ENCODE data around the gene BMAL1.

Gene BMAL1

GRCh38 chr11:13297917-13298356 is 20.3 kb downstream of the BMAL1 start:
- Histone ChIP-seq H3K79me2 (ENCODE audit: insufficient read depth, low read length) (no peaks in the 10 kb centered on the region), H4K20me1 (ENCODE audit: low read depth, low read length) (no peaks in the 10 kb centered on the region), H3K4me3 (ENCODE audit: insufficient read depth, low read length, poor library complexity, severe bottlenecking) (no peak overlapping the region)

GRCh38 chr11:13298765-13299164 is 21.2 kb downstream of the BMAL1 start:
- Histone ChIP-seq H3K9me2 (replicated peaks; ENCODE audit: insufficient read depth, low read length) (no peaks in the 10 kb centered on the region), H3K79me2 (ENCODE audit: insufficient read depth, low read length) (no peaks in the 10 kb centered on the region), H2AFZ (ENCODE audit: low read depth, low read length, severe bottlenecking) (no peak overlapping the region), H3K9me3 (ENCODE audit: insufficient read depth, low read length) (no peaks in the 10 kb centered on the region), H3F3A (ENCODE audit: insufficient read depth) (no peaks in the 10 kb centered on the region), H3K36me3 (ENCODE audit: low read length) (no peaks in the 10 kb centered on the region), H3K4me3 (ENCODE audit: insufficient read depth, low read length, poor library complexity, severe bottlenecking) (no peak overlapping the region), H4K20me1 (ENCODE audit: low read depth, low read length) (no peaks in the 10 kb centered on the region), H3K27ac (ENCODE audit: low read depth, low read length) (no peak overlapping the region), H3K9ac (ENCODE audit: low read length) (no peak overlapping the region), H3K4me2 (ENCODE audit: low read depth, low read length, poor library complexity, severe bottlenecking) (no peak overlapping the region), H3K27me3 (ENCODE audit: low read length) (no peaks in the 10 kb centered on the region)
- no peak for TF ChIP-seq CTCF (IDR thresholded peaks at IDR 0.05; ENCODE audit: insufficient read depth, low read length, poor library complexity, severe bottlenecking)
- TF ChIP-seq EZH2phosphoT487 (conservative IDR thresholded peaks at IDR 0.05; ENCODE audit: low read length), result no peak

More at GRCh38 chr11:13297917-13298356, 20.3 kb downstream of the BMAL1 start:
- H3K9me2 ChIP-seq (replicated peaks; ENCODE audit: insufficient read depth, low read length), result no peaks in the 10 kb centered on the region
- TF ChIP-seq CTCF (IDR thresholded peaks at IDR 0.05; ENCODE audit: insufficient read depth, low read length, poor library complexity, severe bottlenecking) (no peak), EZH2phosphoT487 (conservative IDR thresholded peaks at IDR 0.05; ENCODE audit: low read length) (no peak)
- no peak overlapping the region for H3K9ac ChIP-seq (ENCODE audit: low read length)
- no peak overlapping the region for H3K4me2 ChIP-seq (ENCODE audit: low read depth, low read length, poor library complexity, severe bottlenecking)
- H3K27ac ChIP-seq (ENCODE audit: low read depth, low read length), result no peak overlapping the region
- H3K36me3 ChIP-seq (ENCODE audit: low read length), result no peaks in the 10 kb centered on the region
- H3K27me3 ChIP-seq (ENCODE audit: low read length), result no peaks in the 10 kb centered on the region
- H2AFZ ChIP-seq (ENCODE audit: low read depth, low read length, severe bottlenecking), result no peak overlapping the region
- H3F3A ChIP-seq (ENCODE audit: insufficient read depth), result no peaks in the 10 kb centered on the region
- no peaks in the 10 kb centered on the region for H3K9me3 ChIP-seq (ENCODE audit: insufficient read depth, low read length)

GRCh38 chr11:13301522-13301921 is 23.9 kb downstream of the BMAL1 start:
- Histone ChIP-seq H3K27me3 (ENCODE audit: low read length) (no peaks in the 10 kb centered on the region), H4K20me1 (ENCODE audit: low read depth, low read length) (no peaks in the 10 kb centered on the region), H3K9me2 (replicated peaks; ENCODE audit: insufficient read depth, low read length) (no peaks in the 10 kb centered on the region), H2AFZ (ENCODE audit: low read depth, low read length, severe bottlenecking) (no peak overlapping the region), H3K36me3 (ENCODE audit: low read length) (no peaks in the 10 kb centered on the region), H3K9me3 (ENCODE audit: insufficient read depth, low read length) (no peaks in the 10 kb centered on the region), H3F3A (ENCODE audit: insufficient read depth) (no peaks in the 10 kb centered on the region), H3K79me2 (ENCODE audit: insufficient read depth, low read length) (no peaks in the 10 kb centered on the region), H3K27ac (ENCODE audit: low read depth, low read length) (no peak overlapping the region), H3K4me3 (ENCODE audit: insufficient read depth, low read length, poor library complexity, severe bottlenecking) (no peak overlapping the region), H3K4me2 (ENCODE audit: low read depth, low read length, poor library complexity, severe bottlenecking) (no peak overlapping the region), H3K9ac (ENCODE audit: low read length) (no peak overlapping the region)
- TF ChIP-seq EZH2phosphoT487 (conservative IDR thresholded peaks at IDR 0.05; ENCODE audit: low read length) (no peak), CTCF (IDR thresholded peaks at IDR 0.05; ENCODE audit: insufficient read depth, low read length, poor library complexity, severe bottlenecking) (no peak)

Data from SU-DHL-6 (cell line).